Rectal smooth muscle tissue (tissue), 1 donor: ENCODE data around the gene PRSS33.

Source experiments
- H3K27ac ChIP-seq: one replicate; pipeline ENCODE4 v1.7.0; 2013; ENCODE audit warnings: low read depth, low read length, inconsistent platforms
- H3K27me3 ChIP-seq: one replicate; pipeline ENCODE4 v1.7.0; 2013; ENCODE audit warnings: low read length; ENCODE audit not compliant: control insufficient read depth, insufficient read depth
- H3K36me3 ChIP-seq: one replicate; pipeline ENCODE4 v1.7.0; 2013; ENCODE audit warnings: low read length; ENCODE audit not compliant: control insufficient read depth, insufficient read depth
- H3K4me1 ChIP-seq: one replicate; pipeline ENCODE4 v1.7.0; 2013; ENCODE audit warnings: low read length; ENCODE audit not compliant: control insufficient read depth, insufficient read depth
- H3K4me3 ChIP-seq: one replicate; pipeline ENCODE4 v1.7.0; 2013; ENCODE audit warnings: low read length
- H3K9ac ChIP-seq: one replicate; pipeline ENCODE4 v1.7.0; 2013; ENCODE audit warnings: low read length

The PRSS33 gene

DNA sequence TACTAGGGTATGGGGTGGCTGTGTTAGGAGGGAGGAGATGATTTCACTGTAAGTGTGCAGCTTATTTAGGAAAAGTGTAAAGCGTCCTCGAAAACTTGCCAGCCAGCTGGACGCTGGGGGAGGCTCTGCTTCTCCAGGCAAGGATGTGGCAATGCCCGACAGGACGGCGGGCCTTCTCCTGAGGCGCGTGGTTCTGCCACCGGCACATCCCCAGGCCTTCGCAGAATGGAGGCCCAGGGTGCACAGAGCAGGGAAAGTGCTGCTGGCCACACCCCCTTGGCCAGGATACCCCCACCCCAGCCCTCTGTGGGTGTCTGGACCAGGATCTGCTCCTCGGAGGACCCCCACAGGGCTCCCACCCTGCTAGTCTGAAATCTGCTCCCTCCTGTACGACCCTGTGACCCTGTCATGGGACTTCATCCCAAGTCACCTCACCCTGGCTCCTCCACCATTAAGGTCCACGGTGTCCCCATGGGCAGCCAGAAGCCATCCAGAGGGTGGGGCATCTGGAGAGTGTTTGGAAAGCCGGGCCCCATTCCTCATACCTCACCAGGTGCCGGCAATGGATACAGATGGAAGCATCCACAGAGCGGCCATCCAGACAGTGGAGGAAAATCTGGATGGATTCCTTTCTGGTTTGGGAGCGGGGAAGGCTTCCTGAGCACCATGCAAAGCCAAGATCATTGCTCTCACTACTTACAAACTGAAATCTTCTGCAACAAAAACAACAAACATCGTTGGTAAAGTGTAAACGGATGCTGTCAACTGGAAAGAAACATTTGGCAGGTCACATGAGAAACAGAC lies 44.2 kb downstream of the PRSS33 start:
- H3K4me1 ChIP-seq: no peaks in the 10 kb centered on the region

DNA sequence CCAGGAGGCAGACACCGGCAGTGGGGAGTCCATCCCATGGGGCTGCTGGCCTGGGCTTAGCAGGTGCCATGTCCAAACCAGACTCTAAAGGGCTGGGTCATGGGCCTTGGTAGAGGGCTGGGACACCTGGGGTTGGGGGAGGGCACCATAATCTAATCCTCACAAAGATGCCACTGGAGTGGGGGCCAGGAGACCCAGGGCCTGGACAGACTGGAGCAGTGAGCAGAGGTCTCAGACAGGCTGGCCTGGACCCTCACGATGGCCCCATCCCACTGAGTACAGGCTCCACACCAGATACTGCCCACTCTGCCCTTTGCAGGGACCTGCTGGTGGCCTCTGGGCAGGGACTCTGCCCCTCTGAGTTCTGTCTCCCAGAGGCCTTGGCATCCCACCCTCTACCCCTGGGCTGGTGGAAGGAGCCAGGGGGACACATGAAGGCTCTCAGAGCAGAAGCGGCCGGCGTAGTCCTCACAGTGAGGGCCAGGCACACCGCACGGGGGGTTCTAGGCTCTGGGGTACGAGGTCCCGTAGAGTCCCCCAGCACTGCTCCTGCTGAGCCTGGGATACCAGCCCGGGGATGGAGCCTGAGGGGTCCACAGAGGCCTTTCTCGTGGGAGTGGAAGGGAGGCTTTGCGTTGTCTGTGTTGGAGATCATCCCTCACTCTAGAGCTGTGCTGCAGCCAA lies 44.9 kb downstream of the PRSS33 start:
- no peaks in the 10 kb centered on the region for H3K36me3 ChIP-seq
- H3K4me1 ChIP-seq: no peaks in the 10 kb centered on the region
- H3K27ac ChIP-seq: no peak overlapping the region
- H3K27me3 ChIP-seq: peaks cover 12% of the 10 kb centered on the region
- no peak overlapping the region for H3K9ac ChIP-seq
- H3K4me3 ChIP-seq: no peak overlapping the region

More for the DNA sequence above, 44.2 kb downstream of the PRSS33 start:
- H3K4me3 ChIP-seq: no peak overlapping the region
- no peaks in the 10 kb centered on the region for H3K36me3 ChIP-seq
- H3K9ac ChIP-seq: no peak overlapping the region
- H3K27ac ChIP-seq: no peak overlapping the region
- peaks cover 12% of the 10 kb centered on the region for H3K27me3 ChIP-seq

GRCh38 chr16:2741168-2741567 lies 46.2 kb downstream of the PRSS33 start:
- Histone ChIP-seq H3K27me3 (peaks cover 12% of the 10 kb centered on the region), H3K9ac (no peak overlapping the region), H3K27ac (no peak overlapping the region), H3K4me1 (no peaks in the 10 kb centered on the region), H3K4me3 (no peak overlapping the region), H3K36me3 (no peaks in the 10 kb centered on the region)

DNA sequence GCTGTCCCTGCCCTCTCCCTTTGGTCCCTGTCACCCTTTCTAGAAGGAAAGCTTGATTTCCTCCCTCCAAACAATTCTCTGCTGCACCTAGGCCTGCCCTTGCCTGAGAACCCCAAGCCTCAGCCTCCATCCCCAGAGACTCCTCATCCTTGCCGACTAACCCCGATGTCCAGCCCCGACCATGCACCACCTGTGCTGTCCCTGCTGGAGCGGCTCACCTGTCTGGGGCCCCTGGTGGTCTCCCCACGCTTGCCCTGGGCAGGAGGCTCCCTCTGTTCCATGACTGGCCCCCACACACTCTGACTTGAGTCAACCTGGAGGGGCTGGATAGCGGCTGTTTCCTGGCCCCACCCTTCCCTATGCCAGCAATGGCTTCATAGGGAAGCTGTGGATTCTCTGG lies 46.9 kb downstream of the PRSS33 start:
- H3K27ac ChIP-seq: no peak overlapping the region
- no peak overlapping the region for H3K9ac ChIP-seq
- H3K4me1 ChIP-seq: no peaks in the 10 kb centered on the region
- peaks cover 12% of the 10 kb centered on the region for H3K27me3 ChIP-seq
- H3K4me3 ChIP-seq: no peak overlapping the region
- H3K36me3 ChIP-seq: no peaks in the 10 kb centered on the region

GRCh38 chr16:2739625-2740430 lies 47.5 kb downstream of the PRSS33 start:
- H3K27me3 ChIP-seq: peaks cover 10% of the 10 kb centered on the region
- no peak overlapping the region for H3K9ac ChIP-seq
- H3K36me3 ChIP-seq: no peaks in the 10 kb centered on the region
- no peak overlapping the region for H3K27ac ChIP-seq
- no peak overlapping the region for H3K4me3 ChIP-seq
- no peaks in the 10 kb centered on the region for H3K4me1 ChIP-seq

DNA sequence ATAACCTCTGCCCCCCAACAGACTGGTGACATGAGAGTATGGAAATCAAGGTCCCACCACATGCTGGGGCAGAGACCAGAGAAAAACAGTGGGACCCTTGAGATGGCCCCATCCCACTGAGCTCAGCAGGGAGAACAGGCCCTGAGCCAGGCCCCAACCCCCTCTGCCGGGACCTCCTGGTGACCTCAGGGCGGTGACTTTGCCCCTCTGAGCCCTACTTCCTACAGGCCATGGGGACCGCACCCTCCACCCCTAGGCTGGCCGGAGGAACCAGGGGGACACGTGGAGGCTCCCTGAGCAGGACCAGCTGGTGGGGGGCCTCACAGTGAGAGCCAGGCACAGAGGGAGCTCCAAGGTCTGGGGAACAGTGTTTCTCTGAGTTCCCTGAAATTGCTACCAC lies 48.7 kb downstream of the PRSS33 start:
- H3K27me3 ChIP-seq: peaks cover 10% of the 10 kb centered on the region
- no peak overlapping the region for H3K4me3 ChIP-seq
- no peaks in the 10 kb centered on the region for H3K36me3 ChIP-seq
- H3K4me1 ChIP-seq: no peaks in the 10 kb centered on the region
- H3K27ac ChIP-seq: no peak overlapping the region
- no peak overlapping the region for H3K9ac ChIP-seq

GRCh38 chr16:2737895-2738418 lies 49.4 kb downstream of the PRSS33 start:
- Histone ChIP-seq H3K4me3 (no peak overlapping the region), H3K27me3 (peaks cover 10% of the 10 kb centered on the region), H3K4me1 (no peaks in the 10 kb centered on the region), H3K36me3 (no peaks in the 10 kb centered on the region), H3K9ac (no peak overlapping the region), H3K27ac (no peak overlapping the region)

- Histone ChIP-seq H3K4me3 (no peak overlapping the region), H3K36me3 (no peaks in the 10 kb centered on the region)
These were observed 50.1 kb downstream of the PRSS33 start for GRCh38 chr16:2737238-2737605.

GRCh38 chr16:2736476-2737237 lies 50.7 kb downstream of the PRSS33 start:
- no peak overlapping the region for H3K4me3 ChIP-seq
- H3K27me3 ChIP-seq: peaks cover 10% of the 10 kb centered on the region
- H3K4me1 ChIP-seq: no peaks in the 10 kb centered on the region
- no peaks in the 10 kb centered on the region for H3K36me3 ChIP-seq
- H3K9ac ChIP-seq: no peak overlapping the region
- no peak overlapping the region for H3K27ac ChIP-seq

More at GRCh38 chr16:2737238-2737605, 50.1 kb downstream of the PRSS33 start:
- Histone ChIP-seq H3K9ac (no peak overlapping the region), H3K27ac (no peak overlapping the region), H3K4me1 (no peaks in the 10 kb centered on the region), H3K27me3 (peaks cover 10% of the 10 kb centered on the region)

DNA sequence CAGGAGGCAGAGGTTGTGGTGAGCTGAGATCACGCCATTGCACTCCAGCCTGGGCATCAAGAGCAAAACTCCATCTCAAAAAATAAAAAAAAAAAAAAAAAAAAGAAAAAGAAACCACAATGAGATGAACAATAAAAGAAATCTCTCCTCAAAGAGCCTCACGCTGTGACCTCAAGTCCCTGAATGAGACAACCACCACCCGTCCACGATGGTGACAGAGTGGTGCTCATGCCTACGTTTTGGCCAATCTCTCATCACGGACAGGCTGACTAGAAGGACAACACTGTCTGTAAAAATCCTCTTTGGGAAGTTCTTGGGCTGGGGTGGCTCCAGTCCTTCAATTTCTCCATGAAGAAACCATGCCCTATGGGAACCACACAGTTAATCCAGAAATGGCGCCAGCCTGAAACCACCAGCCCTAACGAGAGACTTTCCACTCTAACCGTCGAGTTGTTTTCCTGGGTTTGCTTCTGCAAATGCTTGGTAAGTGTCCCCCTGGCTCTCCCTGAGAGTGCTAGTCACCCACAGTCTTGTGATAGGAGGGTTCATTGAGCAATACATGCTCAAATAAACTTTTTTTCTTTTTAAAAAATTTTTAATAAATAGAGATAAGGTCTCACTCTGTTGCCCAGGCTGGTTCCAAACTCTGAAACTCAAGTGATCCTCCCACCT lies 52.4 kb downstream of the PRSS33 start:
- no peak overlapping the region for H3K4me3 ChIP-seq
- no peaks in the 10 kb centered on the region for H3K4me1 ChIP-seq
- no peak overlapping the region for H3K9ac ChIP-seq
- H3K27me3 ChIP-seq: peaks cover 5% of the 10 kb centered on the region
- H3K27ac ChIP-seq: no peak overlapping the region
- no peaks in the 10 kb centered on the region for H3K36me3 ChIP-seq
